ENCODE results near the gene SULT1C3. TPM values are rescaled to one million over a fixed set of nuclear protein-coding genes. Genes with fewer than 3 reads are reported as not detected.

Gene SULT1C3
- total RNA-seq, 1 donor = not detected

- no peak for TF ChIP-seq CTCF (IDR thresholded peaks at IDR 0.05; ENCODE audit: insufficient read depth, low read length)
- no peak within 1 kb of the TSS for H3K4me3 ChIP-seq (ENCODE audit: low read depth, low read length)
- no peak for DNase-seq (ENCODE audit: low read depth)
These were observed 48.9 kb downstream of the SULT1C3 start, which contains the start of gene SULT1C2 for GRCh38 chr2:108288534-108289106. Gene SULT1C2 (plus strand): TSS chr2:108288895. CDS start chr2:108293668, 4,773 bp downstream.

- no peak for DNase-seq (ENCODE audit: low read depth)
- no peak overlapping the region for H3K4me3 ChIP-seq (ENCODE audit: low read depth, low read length)
- no peak for TF ChIP-seq CTCF (IDR thresholded peaks at IDR 0.05; ENCODE audit: insufficient read depth, low read length)
These were observed 54.1 kb downstream of the SULT1C3 start for GRCh38 chr2:108293850-108294249.

GRCh38 chr2:108297436-108298141 lies 57.8 kb downstream of the SULT1C3 start:
- no peak for TF ChIP-seq CTCF (IDR thresholded peaks at IDR 0.05; ENCODE audit: insufficient read depth, low read length)
- peak; percentile 64 for DNase-seq (ENCODE audit: low read depth)
- H3K4me3 ChIP-seq (ENCODE audit: low read depth, low read length) = no peak overlapping the region

GRCh38 chr2:108301558-108301957 lies 61.8 kb downstream of the SULT1C3 start:
- TF ChIP-seq CTCF (IDR thresholded peaks at IDR 0.05; ENCODE audit: insufficient read depth, low read length) = no peak
- DNase-seq (ENCODE audit: low read depth) = no peak
- no peak overlapping the region for H3K4me3 ChIP-seq (ENCODE audit: low read depth, low read length)

- no peak for DNase-seq (ENCODE audit: low read depth)
- TF ChIP-seq CTCF (IDR thresholded peaks at IDR 0.05; ENCODE audit: insufficient read depth, low read length) = no peak
- no peak overlapping the region for H3K4me3 ChIP-seq (ENCODE audit: low read depth, low read length)
These were observed 65.2 kb downstream of the SULT1C3 start for GRCh38 chr2:108304975-108305374.

- DNase-seq (ENCODE audit: low read depth) = no peak
- no peak for TF ChIP-seq CTCF (IDR thresholded peaks at IDR 0.05; ENCODE audit: insufficient read depth, low read length)
- no peak overlapping the region for H3K4me3 ChIP-seq (ENCODE audit: low read depth, low read length)
These were observed 66.1 kb downstream of the SULT1C3 start for GRCh38 chr2:108305901-108306300.
